Fibroblast of skin of left quadriceps (primary cell): ENCODE results near the gene EIF4E3.

ENCODE experiments used
- DNase-seq, 2 experiments: peaks; one replicate each; pipeline ENCODE4 v3.0.0-alpha.2; 2013; ENCODE audit warnings: low read depth in 2 of 2

The EIF4E3 gene

GRCh38 chr3:71649757-71650156 is 75.4 kb downstream of the EIF4E3 start:
- no peak for DNase-seq

- no peak for DNase-seq
Measured at GRCh38 chr3:71647751-71648150, 77.5 kb downstream of the EIF4E3 start.

GRCh38 chr3:71646971-71647370 is 78.2 kb downstream of the EIF4E3 start:
- no peak for DNase-seq

GRCh38 chr3:71645140-71645539 is 80.1 kb downstream of the EIF4E3 start:
- DNase-seq = no peak

GRCh38 chr3:71641674-71642073 is 83.5 kb downstream of the EIF4E3 start:
- no peak for DNase-seq

GRCh38 chr3:71640331-71640983 is 84.7 kb downstream of the EIF4E3 start:
- DNase-seq = no peak

- no peak for DNase-seq
Measured at GRCh38 chr3:71636482-71636881, 88.7 kb downstream of the EIF4E3 start.

- DNase-seq = no peak
Measured at GRCh38 chr3:71636001-71636400, 89.2 kb downstream of the EIF4E3 start.

- DNase-seq = no peak
Measured at GRCh38 chr3:71634671-71635070, 90.5 kb downstream of the EIF4E3 start.

- DNase-seq = no peak
Measured at GRCh38 chr3:71629711-71630110, 95.5 kb downstream of the EIF4E3 start.

- peak; percentile 86 to 88 for DNase-seq
Measured at GRCh38 chr3:71629289-71629688, 95.9 kb downstream of the EIF4E3 start.

- DNase-seq = peak; percentile 77 to 78
Measured at GRCh38 chr3:71628522-71628921, 96.7 kb downstream of the EIF4E3 start.

- DNase-seq = no peak
Measured at GRCh38 chr3:71625676-71626075, 99.5 kb downstream of the EIF4E3 start.
